ENCODE measurements around the gene SNX19. TPM values are rescaled to one million over a fixed set of nuclear protein-coding genes. Genes with fewer than 3 reads are reported as not detected.

SNX19 gene
- total RNA-seq, 1 donor from 2014 or later: 32.8 TPM

GRCh38 chr11:130879836-130880235, 36.4 kb downstream of the SNX19 start:
- Mint-ChIP-seq H3K4me3 (no peak overlapping the region), H3K36me3 (peaks cover 63% of the 10 kb centered on the region), H3K4me1 (peaks cover 25% of the 10 kb centered on the region), H3K9me3 (no peaks in the 10 kb centered on the region), H3K27me3 (ENCODE audit: insufficient read depth, low read depth) (no peaks in the 10 kb centered on the region), H3K27ac (no peak overlapping the region)
- no peak overlapping the region for H3K4me2 ChIP-seq
- DNase-seq (ENCODE audit: low spot score): no peak
- H3K4me1 ChIP-seq: no peaks in the 10 kb centered on the region
- no peak overlapping the region for H3K27ac ChIP-seq
- TF ChIP-seq, protein P1, sequence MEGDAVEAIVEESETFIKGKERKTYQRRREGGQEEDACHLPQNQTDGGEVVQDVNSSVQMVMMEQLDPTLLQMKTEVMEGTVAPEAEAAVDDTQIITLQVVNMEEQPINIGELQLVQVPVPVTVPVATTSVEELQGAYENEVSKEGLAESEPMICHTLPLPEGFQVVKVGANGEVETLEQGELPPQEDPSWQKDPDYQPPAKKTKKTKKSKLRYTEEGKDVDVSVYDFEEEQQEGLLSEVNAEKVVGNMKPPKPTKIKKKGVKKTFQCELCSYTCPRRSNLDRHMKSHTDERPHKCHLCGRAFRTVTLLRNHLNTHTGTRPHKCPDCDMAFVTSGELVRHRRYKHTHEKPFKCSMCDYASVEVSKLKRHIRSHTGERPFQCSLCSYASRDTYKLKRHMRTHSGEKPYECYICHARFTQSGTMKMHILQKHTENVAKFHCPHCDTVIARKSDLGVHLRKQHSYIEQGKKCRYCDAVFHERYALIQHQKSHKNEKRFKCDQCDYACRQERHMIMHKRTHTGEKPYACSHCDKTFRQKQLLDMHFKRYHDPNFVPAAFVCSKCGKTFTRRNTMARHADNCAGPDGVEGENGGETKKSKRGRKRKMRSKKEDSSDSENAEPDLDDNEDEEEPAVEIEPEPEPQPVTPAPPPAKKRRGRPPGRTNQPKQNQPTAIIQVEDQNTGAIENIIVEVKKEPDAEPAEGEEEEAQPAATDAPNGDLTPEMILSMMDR (IDR thresholded peaks at IDR 0.05): no peak
- no peak for TF ChIP-seq EZH2 (IDR thresholded peaks at IDR 0.05)
- no peak for TF ChIP-seq EZH2phosphoT487 (IDR thresholded peaks at IDR 0.05)
- H2AFZ ChIP-seq (replicated peaks): no peak overlapping the region
- no peak overlapping the region for H3K4me3 ChIP-seq
- no peak overlapping the region for H3K9ac ChIP-seq
- no peaks in the 10 kb centered on the region for H3K79me2 ChIP-seq (ENCODE audit: low read depth)
- H3K36me3 ChIP-seq: no peaks in the 10 kb centered on the region
- H3K9me3 ChIP-seq (ENCODE audit: low read depth): no peaks in the 10 kb centered on the region
- no peaks in the 10 kb centered on the region for H4K20me1 ChIP-seq (ENCODE audit: low read depth)
- no peaks in the 10 kb centered on the region for H3F3A ChIP-seq (ENCODE audit: low read depth)
- H3K27me3 ChIP-seq: no peaks in the 10 kb centered on the region

DNA sequence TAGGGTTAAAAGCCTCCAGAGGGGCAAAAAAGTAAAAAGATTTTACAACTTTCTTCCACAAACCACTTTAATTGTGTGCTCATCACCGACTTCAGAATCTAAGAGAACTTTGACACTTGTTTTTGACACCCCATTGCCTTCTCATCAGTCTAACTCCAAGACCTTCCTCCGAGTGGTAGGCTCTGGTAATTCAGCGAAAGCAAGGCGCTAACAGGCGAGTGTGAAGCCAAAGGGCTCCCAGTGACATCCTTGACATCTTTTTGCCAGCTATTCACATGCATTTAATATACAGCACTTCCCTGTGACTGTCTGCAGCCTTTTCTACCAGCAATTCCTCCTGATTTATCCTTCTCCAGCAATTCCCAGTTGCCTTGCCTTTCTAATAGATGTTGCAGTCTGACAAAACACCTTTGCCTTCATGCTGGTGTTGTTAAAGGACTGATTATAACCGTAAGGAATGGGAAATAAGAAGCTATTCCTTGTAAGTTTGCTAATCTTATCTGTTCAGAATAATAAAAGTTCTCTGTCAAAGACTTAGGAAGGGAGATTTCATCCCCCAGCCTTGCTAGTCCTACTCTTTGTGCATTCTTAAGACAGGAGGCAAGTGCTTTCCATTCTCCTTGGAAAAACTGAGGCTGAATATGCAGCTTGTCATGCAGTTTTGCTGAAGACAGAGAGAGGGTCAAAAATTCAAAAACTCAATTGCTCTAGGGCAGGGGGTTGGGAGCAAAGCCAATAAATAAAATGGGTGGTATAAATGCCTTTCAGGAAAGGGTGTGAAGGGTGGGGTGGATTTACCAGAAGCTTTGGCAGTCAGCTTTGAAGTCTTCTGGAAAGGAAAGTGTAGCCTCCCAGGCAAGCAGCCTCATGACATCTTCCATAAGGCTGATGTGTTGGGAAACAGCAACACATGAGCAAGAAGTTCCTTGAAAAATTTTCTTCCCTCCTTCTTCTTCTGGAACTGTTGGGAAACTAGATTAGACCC, 39.1 kb downstream of the SNX19 start:
- Histone ChIP-seq H3K27ac (no peak overlapping the region), H3F3A (ENCODE audit: low read depth) (no peaks in the 10 kb centered on the region), H2AFZ (replicated peaks) (no peak overlapping the region), H3K4me3 (no peak overlapping the region), H3K79me2 (ENCODE audit: low read depth) (no peaks in the 10 kb centered on the region), H3K9me3 (ENCODE audit: low read depth) (no peaks in the 10 kb centered on the region), H3K4me2 (no peak overlapping the region), H3K27me3 (no peaks in the 10 kb centered on the region), H3K9ac (no peak overlapping the region), H3K36me3 (no peaks in the 10 kb centered on the region), H4K20me1 (ENCODE audit: low read depth) (no peaks in the 10 kb centered on the region), H3K4me1 (no peaks in the 10 kb centered on the region)
- TF ChIP-seq, protein P1 (IDR thresholded peaks at IDR 0.05): no peak
- TF ChIP-seq EZH2 (IDR thresholded peaks at IDR 0.05) (no peak), EZH2phosphoT487 (IDR thresholded peaks at IDR 0.05) (no peak)
- H3K27ac Mint-ChIP-seq: no peak overlapping the region
- no peaks in the 10 kb centered on the region for H3K27me3 Mint-ChIP-seq (ENCODE audit: insufficient read depth, low read depth)
- H3K36me3 Mint-ChIP-seq: peaks cover 53% of the 10 kb centered on the region
- no peaks in the 10 kb centered on the region for H3K9me3 Mint-ChIP-seq
- DNase-seq (ENCODE audit: low spot score): no peak
- H3K4me3 Mint-ChIP-seq: no peak overlapping the region
- peaks cover 12% of the 10 kb centered on the region for H3K4me1 Mint-ChIP-seq

- TF ChIP-seq, protein P1 (IDR thresholded peaks at IDR 0.05): no peak
- no peak for TF ChIP-seq EZH2phosphoT487 (IDR thresholded peaks at IDR 0.05)
- no peak for TF ChIP-seq EZH2 (IDR thresholded peaks at IDR 0.05)
- Mint-ChIP-seq H3K27me3 (ENCODE audit: insufficient read depth, low read depth) (no peaks in the 10 kb centered on the region), H3K36me3 (peaks cover 45% of the 10 kb centered on the region), H3K27ac (no peak overlapping the region), H3K9me3 (no peaks in the 10 kb centered on the region), H3K4me3 (no peak overlapping the region), H3K4me1 (peaks cover 10% of the 10 kb centered on the region)
- no peak overlapping the region for H3K4me3 ChIP-seq
- no peaks in the 10 kb centered on the region for H3K79me2 ChIP-seq (ENCODE audit: low read depth)
- no peak for DNase-seq (ENCODE audit: low spot score)
- H3K27ac ChIP-seq: no peak overlapping the region
- H3K9ac ChIP-seq: no peak overlapping the region
- H3K36me3 ChIP-seq: no peaks in the 10 kb centered on the region
- H3K4me2 ChIP-seq: no peak overlapping the region
- no peaks in the 10 kb centered on the region for H3K4me1 ChIP-seq
- no peak overlapping the region for H2AFZ ChIP-seq (replicated peaks)
- H3F3A ChIP-seq (ENCODE audit: low read depth): no peaks in the 10 kb centered on the region
- H3K9me3 ChIP-seq (ENCODE audit: low read depth): no peaks in the 10 kb centered on the region
- H4K20me1 ChIP-seq (ENCODE audit: low read depth): no peaks in the 10 kb centered on the region
- H3K27me3 ChIP-seq: no peaks in the 10 kb centered on the region
These were observed 40.2 kb downstream of the SNX19 start for GRCh38 chr11:130876100-130876499.

All from neural progenitor cell (in vitro differentiated cells).